ENCODE results near the gene POLR2L.

- no peak for TF ChIP-seq POLR2A (IDR thresholded peaks at IDR 0.05)
- TF ChIP-seq, protein P1, sequence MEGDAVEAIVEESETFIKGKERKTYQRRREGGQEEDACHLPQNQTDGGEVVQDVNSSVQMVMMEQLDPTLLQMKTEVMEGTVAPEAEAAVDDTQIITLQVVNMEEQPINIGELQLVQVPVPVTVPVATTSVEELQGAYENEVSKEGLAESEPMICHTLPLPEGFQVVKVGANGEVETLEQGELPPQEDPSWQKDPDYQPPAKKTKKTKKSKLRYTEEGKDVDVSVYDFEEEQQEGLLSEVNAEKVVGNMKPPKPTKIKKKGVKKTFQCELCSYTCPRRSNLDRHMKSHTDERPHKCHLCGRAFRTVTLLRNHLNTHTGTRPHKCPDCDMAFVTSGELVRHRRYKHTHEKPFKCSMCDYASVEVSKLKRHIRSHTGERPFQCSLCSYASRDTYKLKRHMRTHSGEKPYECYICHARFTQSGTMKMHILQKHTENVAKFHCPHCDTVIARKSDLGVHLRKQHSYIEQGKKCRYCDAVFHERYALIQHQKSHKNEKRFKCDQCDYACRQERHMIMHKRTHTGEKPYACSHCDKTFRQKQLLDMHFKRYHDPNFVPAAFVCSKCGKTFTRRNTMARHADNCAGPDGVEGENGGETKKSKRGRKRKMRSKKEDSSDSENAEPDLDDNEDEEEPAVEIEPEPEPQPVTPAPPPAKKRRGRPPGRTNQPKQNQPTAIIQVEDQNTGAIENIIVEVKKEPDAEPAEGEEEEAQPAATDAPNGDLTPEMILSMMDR (IDR thresholded peaks at IDR 0.05) = no peak
Measured at GRCh38 chr11:792535-792821, 49.9 kb downstream of the POLR2L start.

Data from uterus (tissue), 2 donors.